Duodenal mucosa (tissue), 2 donors: ENCODE results near the gene TEKTIP1.

Experiments
- H3K27ac ChIP-seq: one replicate; pipeline ENCODE4 v1.7.0; 2013; ENCODE audit warnings: low read depth, low read length
- H3K27me3 ChIP-seq, 2 donors: one replicate each; pipeline ENCODE4 v1.7.0; 2013; ENCODE audit warnings: low read length in 2 of 2, control low read depth in 1 of 2; ENCODE audit not compliant: insufficient read depth in 2 of 2, control insufficient read depth in 1 of 2
- H3K36me3 ChIP-seq, 2 donors: one replicate each; pipeline ENCODE4 v1.7.0; 2013; ENCODE audit warnings: low read length in 2 of 2, control low read depth in 1 of 2; ENCODE audit not compliant: insufficient read depth in 2 of 2, control insufficient read depth in 1 of 2
- H3K4me1 ChIP-seq, 2 donors: one replicate each; pipeline ENCODE4 v1.7.0; 2013; ENCODE audit warnings: low read length in 2 of 2, control low read depth in 1 of 2; ENCODE audit not compliant: insufficient read depth in 2 of 2, control insufficient read depth in 1 of 2
- H3K4me3 ChIP-seq, 2 donors: one replicate each; pipeline ENCODE4 v1.7.0; 2013; ENCODE audit warnings: low read length in 2 of 2, low read depth in 1 of 2
- H3K9ac ChIP-seq, 2 donors: one replicate each; pipeline ENCODE4 v1.7.0; 2013; ENCODE audit warnings: low read length in 2 of 2, low read depth in 1 of 2
- H3K9me3 ChIP-seq, 2 donors: one replicate each; pipeline ENCODE4 v1.7.0; 2013; ENCODE audit warnings: low read length in 2 of 2, control low read depth in 1 of 2; ENCODE audit not compliant: control insufficient read depth in 1 of 2

Gene TEKTIP1

DNA sequence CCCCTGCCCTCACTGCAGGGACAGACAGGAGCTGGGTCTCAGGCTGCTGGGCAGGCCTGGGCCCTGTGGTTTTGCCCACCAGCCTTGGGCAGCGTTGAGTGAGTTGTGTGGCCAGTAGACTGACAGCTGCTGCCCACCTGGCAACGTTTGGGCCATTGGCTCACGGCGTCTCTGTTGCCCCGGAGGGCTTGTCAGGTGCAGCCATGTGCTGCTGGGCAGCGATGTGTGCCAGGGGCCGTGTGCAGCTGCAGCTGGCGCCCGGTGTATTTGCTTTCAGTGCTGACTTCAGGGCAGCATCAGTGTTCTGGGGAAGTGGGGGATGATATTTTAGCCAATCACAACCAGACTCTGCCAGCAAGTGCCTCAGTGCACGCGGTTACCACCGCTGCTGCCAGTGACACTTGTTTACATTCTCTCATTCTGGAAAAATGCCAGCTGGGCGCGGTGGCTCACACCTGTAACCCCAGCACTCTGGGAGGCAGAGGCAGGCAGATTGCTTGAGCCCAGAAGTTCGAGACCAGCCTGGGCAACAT lies 22.2 kb upstream of the TEKTIP1 start:
- Histone ChIP-seq H3K9me3 (no peaks in the 10 kb centered on the region), H3K27me3 (no peaks in the 10 kb centered on the region), H3K4me3 (no peak overlapping the region), H3K4me1 (peaks cover 27 to 31% of the 10 kb centered on the region in 2 donors), H3K36me3 (peaks cover 7 to 19% of the 10 kb centered on the region in 2 donors), H3K9ac (no peak overlapping the region), H3K27ac (no peak overlapping the region)

DNA sequence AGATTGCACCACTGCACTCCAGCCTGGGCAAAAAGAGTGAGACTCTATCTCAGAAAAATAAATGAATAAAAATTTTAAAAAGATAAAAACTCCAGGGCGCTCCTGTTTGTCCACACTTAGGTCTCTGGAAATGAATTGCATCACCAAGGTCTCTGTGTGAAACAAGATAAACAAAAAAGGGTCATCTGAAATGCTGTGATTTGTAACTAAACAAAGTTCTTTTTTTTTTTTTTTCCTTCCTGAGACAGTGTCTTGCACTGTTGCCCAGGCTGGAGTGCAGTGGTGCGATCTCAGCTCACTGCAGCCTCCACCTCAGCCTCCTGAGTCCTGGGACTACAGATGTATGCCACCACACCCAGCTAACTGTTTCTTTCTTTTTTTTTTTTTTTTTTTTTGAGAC lies 21.3 kb upstream of the TEKTIP1 start:
- H3K4me3 ChIP-seq = no peak overlapping the region
- no peaks in the 10 kb centered on the region for H3K9me3 ChIP-seq
- peaks cover 13 to 18% of the 10 kb centered on the region in 2 donors for H3K36me3 ChIP-seq
- no peak overlapping the region for H3K9ac ChIP-seq
- no peaks in the 10 kb centered on the region for H3K27me3 ChIP-seq
- no peak overlapping the region for H3K27ac ChIP-seq
- H3K4me1 ChIP-seq = peaks cover 27 to 31% of the 10 kb centered on the region in 2 donors

DNA sequence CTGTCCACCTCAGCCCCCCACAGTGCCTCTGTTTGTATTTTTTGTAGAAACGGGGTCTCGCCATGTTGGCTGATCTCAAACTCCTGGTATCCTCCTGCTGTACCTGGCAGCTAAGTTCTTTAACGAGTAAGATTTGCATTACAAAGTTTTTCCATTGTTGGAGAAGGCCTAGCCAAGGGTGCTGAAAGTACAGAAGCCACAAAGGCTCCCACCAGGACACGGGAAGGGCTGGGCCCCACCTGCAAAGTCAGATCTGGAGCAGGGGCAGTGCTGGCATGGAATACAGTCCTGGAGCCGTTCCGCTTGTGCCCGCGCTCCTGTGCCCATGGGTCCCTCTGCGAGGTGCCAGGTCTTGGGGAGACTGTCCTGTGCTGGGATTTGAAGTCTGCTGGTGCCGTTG lies 20.7 kb upstream of the TEKTIP1 start:
- Histone ChIP-seq H3K27ac (no peak overlapping the region), H3K9ac (no peak overlapping the region), H3K36me3 (peaks cover 13 to 23% of the 10 kb centered on the region in 2 donors), H3K4me1 (peaks cover 26% of the 10 kb centered on the region in 2 donors), H3K4me3 (no peak overlapping the region), H3K27me3 (no peaks in the 10 kb centered on the region), H3K9me3 (no peaks in the 10 kb centered on the region)

DNA sequence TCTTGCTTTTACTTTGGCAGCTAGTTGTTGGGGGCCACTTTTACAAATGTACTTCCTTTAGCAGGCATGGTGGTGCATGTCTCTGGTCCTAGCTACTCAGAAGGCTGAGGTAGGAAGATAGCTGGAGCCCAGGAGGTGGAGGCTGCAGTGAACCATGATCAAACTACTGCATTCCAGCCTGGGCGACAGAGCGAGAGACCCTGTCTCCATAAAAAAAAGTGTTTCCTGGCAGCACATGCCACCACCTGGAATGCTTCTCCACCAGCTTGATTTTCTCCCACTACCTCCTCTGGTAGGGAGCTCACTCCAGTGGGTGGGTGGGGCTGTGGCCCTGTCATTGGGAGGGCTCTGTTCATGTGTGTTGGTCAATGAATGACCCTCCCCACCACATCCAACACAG lies 20.3 kb upstream of the TEKTIP1 start:
- Histone ChIP-seq H3K27me3 (no peaks in the 10 kb centered on the region), H3K36me3 (peaks cover 13 to 27% of the 10 kb centered on the region in 2 donors), H3K4me3 (no peak overlapping the region), H3K4me1 (peaks cover 24% of the 10 kb centered on the region in 2 donors), H3K27ac (no peak overlapping the region), H3K9ac (no peak overlapping the region), H3K9me3 (no peaks in the 10 kb centered on the region)

DNA sequence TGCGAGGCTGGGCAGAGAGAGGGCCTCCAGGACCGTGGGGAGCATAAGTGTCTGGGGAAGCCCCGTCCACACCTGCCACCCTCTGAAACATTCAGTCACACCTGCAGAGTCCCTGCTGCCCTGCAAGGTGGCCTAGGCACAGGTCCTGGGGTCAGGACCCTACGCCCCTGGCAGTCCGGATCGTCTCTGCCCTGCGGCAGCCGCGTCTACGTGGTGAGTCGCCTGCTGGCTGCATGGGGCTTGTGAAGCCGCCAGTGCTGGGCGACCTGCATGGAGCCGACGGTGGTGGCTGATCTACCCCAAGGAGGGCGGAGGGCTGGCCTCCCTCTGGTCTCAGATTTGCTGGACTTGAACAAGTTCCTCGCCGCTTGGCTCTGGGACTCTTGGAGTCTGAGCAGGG lies 19.8 kb upstream of the TEKTIP1 start:
- Histone ChIP-seq H3K4me1 (peaks cover 24% of the 10 kb centered on the region in 2 donors), H3K9me3 (no peaks in the 10 kb centered on the region), H3K4me3 (no peak overlapping the region), H3K27ac (no peak overlapping the region), H3K9ac (no peak overlapping the region), H3K36me3 (peaks cover 17 to 29% of the 10 kb centered on the region in 2 donors), H3K27me3 (no peaks in the 10 kb centered on the region)

DNA sequence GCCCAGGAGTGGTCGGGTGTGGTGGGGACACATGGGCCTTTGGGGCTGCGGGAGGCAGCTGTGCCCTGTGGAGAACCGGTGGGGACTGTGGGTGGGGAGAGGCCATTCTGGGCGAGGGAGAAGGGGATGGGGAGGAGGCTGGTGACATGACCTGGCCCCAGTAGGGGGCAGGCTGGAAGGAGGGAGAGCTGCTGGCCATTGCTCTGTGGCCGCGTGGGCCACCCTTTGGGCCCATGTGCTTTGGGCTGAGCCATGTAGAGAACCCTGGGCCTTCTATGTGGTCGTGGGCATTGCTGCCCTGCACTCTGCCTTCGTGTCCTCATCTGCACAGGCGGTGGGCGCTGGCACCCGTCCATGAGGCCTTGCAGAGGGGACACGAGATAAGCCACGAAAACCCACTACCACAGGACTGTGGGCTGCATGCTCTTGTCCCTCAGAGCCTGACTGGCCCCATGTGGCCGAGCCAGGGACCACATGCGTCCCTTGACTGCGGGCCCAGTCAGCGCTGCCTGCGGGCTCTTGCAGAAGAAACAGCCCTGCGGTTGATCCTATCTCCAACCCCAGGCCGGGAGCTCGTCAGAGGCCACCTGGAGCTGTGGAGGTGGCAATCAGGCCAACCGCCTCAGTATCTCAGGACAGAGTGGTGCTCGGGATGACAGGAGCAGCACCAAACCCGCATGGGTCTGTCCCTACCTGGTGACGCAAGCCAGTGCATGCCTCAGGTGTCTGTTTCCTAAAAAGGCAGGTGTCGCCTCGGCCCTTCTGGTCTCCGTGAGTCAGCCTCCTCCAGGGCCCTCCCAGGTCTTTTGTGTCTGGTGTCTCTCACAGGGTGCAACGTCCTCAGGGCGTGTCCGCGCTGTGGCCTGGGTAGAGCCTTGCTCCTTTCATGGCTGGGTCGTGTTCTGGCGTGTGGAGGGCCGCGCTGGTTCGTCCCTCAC lies 18.5 kb upstream of the TEKTIP1 start:
- H3K9me3 ChIP-seq = no peaks in the 10 kb centered on the region
- peaks cover 20 to 39% of the 10 kb centered on the region in 2 donors for H3K36me3 ChIP-seq
- peak overlapping the region in 1 of 2 donors; percentile 10 for H3K4me3 ChIP-seq
- H3K9ac ChIP-seq = peak overlapping the region; percentile 22 to 61
- H3K4me1 ChIP-seq = peaks cover 24% of the 10 kb centered on the region in 2 donors
- H3K27me3 ChIP-seq = no peaks in the 10 kb centered on the region
- H3K27ac ChIP-seq = peak overlapping the region; percentile 13

DNA sequence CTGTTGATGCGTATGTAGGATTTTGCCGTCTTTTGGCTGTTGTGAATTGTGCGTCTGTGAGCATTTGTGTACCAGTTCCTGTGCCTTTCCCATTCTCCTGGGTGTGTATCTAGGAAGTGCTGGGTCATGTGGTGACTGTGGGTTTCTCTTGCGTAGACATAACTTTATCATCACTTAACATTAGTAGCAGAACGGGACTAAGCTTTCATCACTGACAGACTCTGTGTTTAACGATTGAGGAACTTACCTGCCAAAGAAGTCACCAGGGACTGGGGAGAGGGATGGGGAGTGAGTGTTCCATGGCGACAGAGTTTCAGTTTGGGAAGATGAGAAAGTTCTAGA lies 17.9 kb upstream of the TEKTIP1 start:
- Histone ChIP-seq H3K36me3 (peaks cover 20 to 44% of the 10 kb centered on the region in 2 donors), H3K9ac (peak overlapping the region in 1 of 2 donors; percentile 61), H3K9me3 (no peaks in the 10 kb centered on the region), H3K27me3 (no peaks in the 10 kb centered on the region), H3K4me3 (peak overlapping the region in 1 of 2 donors; percentile 10), H3K27ac (no peak overlapping the region), H3K4me1 (peaks cover 24% of the 10 kb centered on the region in 2 donors)

DNA sequence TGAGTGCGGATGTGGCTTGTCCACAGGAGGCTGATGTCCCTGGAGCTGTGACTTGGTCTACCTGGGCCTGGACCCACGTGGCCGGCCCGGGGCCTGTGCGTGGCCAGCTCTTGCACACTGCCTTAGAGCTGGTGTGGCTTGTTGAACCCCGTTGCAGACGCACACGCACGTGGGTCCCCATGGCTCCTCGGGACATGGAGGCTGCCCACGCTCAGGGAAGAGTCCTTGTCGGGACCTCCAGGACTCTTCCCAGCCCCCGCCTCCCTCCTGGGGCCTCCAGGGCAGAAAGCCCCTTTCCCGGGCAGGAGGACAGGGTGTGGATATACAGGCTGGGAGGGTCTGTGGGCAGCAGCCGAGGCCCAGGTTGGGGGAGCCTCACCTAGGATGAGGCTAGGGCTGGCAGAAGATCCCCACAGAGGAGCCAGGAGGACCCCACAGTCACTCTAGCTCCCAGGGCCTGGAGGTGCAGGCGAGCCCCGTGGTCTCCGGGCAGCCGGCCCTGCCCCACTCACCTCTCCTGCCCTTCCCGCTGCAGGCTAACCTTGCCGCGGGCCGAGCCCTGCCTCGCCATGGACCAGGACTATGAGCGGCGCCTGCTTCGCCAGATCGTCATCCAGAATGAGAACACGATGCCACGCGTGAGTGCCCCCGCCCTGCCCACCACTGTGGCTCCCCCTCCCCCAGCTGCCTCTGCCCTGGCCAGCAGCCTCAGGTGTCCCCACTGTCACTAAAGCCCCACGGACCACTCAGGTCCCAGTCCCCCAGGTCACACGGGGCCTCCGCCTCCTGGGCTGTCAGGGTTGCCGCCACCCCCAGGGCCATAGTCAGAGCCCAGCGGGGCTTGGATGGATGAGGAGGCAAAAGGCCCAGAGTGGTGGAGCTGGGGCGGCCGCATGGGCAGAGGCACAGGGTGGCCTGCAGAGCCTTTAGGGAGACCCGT lies 16.3 kb upstream of the TEKTIP1 start:
- H3K36me3 ChIP-seq = peaks cover 30 to 59% of the 10 kb centered on the region in 2 donors
- no peak overlapping the region for H3K9ac ChIP-seq
- no peaks in the 10 kb centered on the region for H3K9me3 ChIP-seq
- H3K27ac ChIP-seq = no peak overlapping the region
- peaks cover 17 to 18% of the 10 kb centered on the region in 2 donors for H3K4me1 ChIP-seq
- no peaks in the 10 kb centered on the region for H3K27me3 ChIP-seq
- no peak overlapping the region for H3K4me3 ChIP-seq

DNA sequence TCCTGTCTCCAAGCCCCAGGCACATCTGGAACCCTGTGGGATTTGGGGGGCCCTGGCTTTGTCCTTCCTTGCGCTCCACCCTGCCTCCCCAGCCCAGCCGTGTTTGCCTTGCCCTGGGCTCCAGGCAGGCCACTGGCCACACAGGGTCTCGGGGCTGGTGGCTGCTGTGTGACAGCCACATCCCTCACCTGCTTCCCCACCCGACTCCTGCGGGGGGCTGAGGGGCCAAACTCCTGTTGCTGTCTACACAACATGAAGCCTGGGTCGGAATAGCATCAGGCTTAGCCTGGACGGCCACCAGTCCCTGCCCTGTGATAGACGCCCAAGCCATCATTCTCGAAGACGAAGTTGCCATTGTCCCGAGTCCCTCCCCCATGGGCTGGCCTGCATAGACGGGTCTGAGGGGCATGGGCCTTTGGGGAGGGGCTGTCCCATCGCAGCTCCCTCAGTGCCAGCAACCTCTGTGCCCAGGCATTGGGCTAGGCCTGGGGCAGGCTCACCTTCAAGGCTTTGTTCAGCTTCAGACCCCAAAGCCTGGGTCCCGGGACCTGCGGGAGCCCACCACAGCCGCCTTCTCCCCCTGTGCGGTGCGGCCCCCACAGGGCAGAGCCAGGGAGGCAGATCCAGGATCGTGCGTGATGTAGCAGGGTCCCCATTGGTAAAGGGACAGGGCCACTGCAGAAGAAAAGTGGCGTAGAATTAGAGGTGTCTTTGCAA lies 15.5 kb upstream of the TEKTIP1 start:
- Histone ChIP-seq H3K27ac (no peak overlapping the region), H3K4me3 (no peak overlapping the region), H3K9me3 (no peaks in the 10 kb centered on the region), H3K27me3 (no peaks in the 10 kb centered on the region), H3K36me3 (peaks cover 33 to 68% of the 10 kb centered on the region in 2 donors), H3K9ac (no peak overlapping the region), H3K4me1 (peaks cover 17 to 18% of the 10 kb centered on the region in 2 donors)
